C1 segment of cervical spinal cord (tissue), 14 donors: Measurements from ENCODE around the gene CTNNA3.
A peak's percentile ranks its signal among the peaks of the same experiment; 100 is the strongest.

Experiments used
- DNase-seq, 14 donors: peaks; one replicate each; lab custom pipeline; 2025; lab: John Stamatoyannopoulos, UW

Gene CTNNA3

DNA sequence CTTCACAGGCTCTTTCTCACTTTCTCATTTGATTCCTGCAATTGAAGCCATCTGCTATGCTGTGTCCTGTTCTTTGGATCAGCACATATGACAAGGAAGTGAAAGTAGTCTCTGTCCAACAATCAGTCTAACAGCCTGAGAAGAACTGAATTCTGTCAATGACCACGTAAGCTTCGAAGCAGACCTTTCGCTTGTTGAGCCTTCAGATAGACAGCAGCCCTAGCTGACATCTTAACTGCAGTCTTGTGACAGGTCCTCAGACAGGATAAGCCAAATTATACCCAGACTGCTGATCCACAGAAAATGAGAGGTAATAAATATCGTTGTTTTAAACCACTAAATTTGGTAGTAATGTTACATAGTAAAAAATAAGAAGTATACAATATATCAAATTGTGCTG is 1461.1 kb downstream of the CTNNA3 start:
- no peak for DNase-seq

DNA sequence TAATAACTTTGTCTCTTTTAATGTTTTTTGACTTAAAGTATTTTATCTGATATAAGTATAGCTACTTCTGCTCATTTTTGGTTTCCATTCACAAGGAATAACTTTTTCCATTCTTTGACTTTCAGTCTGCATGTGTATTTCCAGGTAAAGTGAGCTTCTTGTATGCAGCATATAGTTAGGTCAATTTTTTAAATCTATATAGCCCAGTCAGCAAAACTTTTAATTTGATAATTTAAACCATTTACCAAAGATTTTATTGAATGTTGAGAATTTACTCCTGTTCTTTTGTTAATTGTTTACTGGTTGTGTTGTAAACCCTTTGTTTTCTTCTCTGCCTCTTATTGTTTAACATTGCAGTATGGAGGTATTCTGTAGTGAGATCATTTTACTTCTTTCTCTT is 1467.1 kb downstream of the CTNNA3 start:
- DNase-seq: no peak

DNA sequence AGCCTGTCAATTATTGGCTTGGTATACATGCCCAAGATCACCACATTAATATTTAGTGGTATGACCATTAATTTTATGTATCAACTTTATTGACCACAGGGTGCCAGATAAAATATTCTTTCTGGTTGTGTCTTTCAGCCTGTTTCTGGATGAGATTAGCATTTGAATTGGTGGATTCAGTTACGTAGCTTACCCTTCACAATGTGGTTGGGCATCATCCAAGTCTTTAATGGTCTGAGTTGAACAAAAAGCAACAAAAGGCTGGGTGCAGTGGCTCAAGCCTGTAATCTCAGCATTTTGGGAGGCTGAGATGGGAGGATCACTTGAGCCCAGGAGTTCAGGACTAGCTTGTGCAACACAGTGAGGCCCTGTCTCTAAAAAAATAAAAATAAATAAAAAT is 1472.3 kb downstream of the CTNNA3 start:
- no peak for DNase-seq

DNA sequence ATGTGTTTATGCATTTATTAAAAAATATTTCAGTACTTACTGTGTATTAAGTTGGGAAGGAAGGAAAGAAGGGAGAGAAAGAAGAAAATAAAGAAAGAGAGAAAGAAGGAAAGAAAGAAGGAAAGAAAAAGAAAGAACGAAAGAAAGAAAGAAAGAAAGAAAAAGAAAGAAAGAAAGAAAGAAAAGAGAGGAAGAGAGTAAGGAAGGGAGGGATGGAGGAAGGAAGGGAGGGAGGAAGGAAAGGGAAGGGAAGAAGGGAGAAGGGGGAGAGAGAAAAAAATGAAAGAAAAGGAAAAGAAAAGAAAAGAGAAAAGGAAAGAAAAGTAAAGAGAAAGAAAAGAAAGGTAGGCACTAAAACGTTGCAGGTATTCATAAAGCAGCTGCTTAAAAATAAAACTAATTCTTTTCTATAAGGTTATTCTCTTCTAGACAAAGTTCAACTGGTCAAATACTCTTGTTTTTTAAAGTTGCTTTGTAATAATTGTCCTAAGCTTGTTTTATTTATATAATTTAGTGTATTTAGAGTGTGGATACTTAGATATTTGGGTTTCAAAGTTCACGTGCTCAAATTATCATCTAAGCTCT is 1473.4 kb downstream of the CTNNA3 start:
- DNase-seq: no peak

DNA sequence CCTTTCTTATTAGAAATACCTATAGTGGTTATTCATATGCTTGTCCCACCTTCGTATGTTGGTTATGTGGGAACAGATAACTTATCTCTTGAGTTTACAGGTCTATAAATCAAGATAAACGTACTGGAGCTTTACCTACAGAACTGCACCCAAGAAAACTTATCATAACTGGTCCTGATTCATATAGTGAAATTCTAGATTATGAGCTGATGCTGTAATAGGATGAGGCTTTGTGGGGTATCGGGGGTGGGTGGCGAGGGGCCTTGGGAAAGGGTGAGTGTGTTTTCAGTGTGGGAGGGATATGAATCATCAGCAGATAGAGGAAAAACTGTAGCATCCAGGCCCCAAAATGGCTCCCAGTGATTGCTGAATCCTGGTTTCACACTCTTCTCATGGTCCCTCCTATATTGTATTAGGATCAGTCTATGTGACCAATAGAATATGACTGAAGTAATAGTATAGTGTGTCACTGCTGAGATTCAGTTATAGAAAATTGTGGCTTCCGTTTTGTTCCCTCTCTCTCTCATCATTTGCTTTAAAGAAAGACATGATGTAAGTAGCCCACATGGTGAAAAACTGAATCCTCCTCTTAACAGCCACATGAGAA is 1476.9 kb downstream of the CTNNA3 start:
- DNase-seq: no peak

DNA sequence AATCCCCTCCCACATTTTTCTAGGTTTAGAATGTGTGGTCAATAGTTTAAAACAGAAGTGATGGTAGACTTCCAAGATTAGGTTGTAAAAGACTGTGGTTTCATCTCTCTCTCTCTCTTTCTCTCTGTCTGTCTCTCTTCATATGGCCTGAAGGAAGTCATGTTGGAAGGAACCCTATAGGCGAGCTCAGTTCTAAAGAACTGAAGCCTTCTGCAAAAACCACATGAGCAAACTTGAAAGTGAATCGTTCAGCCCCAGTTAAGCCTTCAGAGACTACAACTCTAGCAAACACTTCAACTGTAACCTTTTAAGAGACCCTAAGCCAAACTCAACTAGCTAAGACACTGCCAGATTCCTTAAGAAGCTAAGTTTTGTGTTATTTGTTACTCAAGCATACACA is 1477.7 kb downstream of the CTNNA3 start:
- no peak for DNase-seq

DNA sequence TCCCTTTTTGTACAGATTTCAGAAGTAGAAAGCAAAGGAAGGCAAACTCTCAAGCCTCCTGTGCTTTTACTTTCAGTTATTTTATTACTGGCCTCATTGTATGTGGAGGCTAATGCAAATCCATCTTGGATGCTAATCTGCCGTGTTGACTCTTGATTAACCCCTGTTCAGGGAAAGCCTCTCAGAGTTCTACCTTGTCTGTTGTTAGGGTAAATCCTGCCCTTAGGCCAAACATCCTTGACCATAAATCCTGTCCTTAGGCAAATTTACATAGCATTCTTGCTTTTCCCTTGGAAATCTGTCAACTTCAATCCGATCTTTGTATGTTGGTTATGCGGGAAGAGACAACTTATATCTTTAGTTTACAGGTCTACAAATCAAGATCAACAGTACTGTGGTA is 1480.1 kb downstream of the CTNNA3 start:
- no peak for DNase-seq

DNA sequence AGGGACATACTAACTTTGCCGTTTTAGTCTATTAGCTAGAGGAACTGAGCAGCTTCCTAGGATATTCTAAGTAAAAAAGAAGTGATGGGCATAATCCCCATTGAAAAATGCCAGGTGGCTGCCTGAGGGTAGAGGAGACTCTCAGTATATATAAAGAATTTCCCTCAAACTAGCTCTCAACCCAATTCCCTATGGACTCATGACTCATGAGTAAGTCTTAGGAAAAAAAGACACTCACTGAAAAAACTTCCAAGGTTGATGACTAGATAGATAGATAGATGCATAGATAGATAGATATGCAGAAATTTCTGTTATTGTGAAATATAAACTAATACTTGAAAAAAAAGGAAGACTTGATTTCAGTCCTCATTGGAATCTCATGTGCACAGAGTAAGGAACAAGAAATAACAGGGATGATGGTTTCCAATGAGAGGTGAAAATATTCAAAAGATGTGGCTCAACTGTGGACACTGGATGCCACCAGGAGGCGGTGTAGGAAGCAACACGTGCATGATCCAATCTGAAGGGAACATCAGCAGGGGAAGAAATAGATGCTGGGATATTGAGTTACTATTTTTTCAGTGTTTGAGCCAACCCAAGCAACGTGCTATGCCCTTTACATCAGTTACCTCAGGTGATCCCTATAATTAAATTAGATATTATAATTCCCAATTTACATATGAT is 1481.1 kb downstream of the CTNNA3 start:
- no peak for DNase-seq

DNA sequence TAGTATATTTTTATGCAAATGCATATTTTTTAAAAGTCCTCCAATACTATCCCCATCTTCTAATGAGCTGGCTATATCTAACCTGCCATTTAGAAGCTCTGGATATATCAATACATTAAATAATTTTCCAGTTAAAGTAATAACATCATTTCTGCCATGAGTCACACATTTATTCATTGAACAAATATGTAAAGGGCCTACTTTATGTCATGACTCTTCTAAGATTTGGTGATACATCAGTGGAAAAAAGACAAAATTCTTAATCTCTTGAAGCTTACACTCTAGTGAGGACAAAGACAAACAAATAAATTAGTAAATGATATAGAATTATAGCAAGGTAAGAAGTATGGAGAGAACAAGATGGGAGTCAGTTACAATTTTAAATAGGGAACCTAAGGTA is 1487.0 kb downstream of the CTNNA3 start:
- no peak for DNase-seq

DNA sequence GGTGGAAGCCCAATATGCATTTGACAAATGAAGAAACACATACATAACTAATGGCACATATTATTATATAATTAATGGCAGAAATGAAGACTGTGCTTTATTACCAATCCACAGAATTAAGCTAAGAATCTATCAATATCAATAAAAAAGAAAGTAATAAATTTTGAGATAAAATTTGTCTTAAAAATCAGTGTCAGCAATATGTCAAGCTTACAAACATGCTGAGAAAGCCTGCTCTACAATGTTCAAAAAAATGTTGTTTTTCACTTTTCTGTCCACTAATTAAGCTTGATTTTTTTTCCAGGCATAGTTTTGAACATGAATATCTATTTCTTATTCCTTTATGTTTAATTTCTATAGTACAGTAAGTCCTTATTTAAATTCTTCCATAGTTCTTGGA is 1491.2 kb downstream of the CTNNA3 start:
- DNase-seq: no peak

DNA sequence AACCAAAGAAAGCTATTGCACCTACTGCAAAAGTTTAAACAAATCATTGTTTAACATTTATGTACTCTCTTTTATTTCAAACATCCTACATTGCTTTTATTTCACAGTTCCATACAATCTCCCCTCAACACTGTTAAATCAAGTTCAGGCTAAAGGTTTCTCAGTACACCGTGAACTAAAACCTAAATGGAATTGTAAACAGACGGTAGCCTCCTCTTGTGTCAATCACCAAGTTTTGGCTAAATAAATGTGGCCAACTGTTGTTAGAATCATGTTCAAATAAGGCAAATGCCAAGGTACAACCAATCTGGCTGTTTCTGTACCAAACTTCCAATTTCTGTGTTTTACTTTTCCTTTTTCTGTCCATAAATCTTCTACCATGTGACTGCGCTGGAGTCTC is 1493.9 kb downstream of the CTNNA3 start:
- DNase-seq: no peak

DNA sequence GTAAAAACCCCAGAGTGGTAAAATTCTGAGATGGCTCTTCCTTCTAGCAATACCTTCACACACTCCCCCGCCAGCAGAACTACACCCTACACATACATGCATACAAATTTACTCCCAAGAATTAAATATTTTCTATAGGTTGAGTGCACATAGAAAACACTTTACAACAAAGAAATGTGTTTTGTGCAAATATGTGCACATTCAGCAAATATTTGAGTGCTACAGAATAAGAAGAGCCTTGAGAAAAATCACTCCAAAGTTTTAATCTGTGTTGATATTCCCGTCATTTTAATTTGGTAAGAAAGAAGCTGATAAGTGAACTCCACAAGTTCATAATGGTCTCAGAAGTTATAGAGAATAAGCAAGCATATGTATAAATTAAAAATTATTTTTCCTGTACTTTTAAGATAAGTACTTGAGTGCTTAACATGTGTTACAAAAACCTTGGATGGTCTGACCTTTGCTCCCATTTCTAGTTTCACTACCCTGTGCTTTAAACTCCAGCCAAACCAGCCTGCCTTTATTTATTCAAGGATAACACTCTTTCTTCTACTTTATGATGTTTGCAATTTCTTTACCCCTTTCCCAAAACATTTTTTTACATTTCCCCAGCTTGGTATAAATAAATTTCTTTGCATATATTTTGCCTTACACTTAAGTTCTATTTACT is 1503.7 kb downstream of the CTNNA3 start:
- no peak for DNase-seq

DNA sequence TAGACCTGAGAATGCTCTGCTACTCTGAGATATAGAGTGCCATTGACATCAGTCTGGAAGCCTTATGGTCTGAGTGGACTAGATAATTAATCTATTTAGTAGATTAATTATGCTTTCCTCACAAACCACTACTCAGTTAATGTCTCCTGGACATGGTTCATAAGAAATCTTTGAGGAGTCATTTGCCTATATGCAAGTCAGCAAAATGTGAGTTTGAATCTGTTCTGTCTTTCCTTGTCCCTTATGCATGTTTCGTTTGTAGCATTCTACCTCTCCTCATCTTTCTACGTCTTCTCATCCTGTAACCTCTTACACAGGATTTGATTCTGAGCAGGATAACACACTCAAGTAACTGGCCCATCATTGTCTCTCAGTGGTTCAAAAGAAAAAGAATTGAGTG is 1505.6 kb downstream of the CTNNA3 start:
- no peak for DNase-seq

DNA sequence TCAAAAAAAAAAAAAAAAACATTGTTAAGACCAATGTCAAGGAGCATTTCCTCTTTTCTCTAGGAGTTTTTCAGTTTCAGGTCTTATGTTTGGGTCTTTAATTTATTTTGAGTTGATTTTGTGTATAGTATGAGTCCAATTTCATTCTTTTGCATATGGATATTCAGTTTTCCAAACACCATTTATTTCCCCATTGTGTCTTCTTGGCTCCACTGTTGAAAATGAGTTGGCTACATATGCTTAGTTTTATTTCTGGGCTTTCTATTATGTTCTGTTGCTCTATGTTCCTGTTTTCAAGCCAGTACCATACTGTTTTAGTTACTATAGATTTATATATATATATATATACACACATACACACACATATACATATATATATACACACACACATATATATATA is 1506.7 kb downstream of the CTNNA3 start:
- no peak for DNase-seq

DNA sequence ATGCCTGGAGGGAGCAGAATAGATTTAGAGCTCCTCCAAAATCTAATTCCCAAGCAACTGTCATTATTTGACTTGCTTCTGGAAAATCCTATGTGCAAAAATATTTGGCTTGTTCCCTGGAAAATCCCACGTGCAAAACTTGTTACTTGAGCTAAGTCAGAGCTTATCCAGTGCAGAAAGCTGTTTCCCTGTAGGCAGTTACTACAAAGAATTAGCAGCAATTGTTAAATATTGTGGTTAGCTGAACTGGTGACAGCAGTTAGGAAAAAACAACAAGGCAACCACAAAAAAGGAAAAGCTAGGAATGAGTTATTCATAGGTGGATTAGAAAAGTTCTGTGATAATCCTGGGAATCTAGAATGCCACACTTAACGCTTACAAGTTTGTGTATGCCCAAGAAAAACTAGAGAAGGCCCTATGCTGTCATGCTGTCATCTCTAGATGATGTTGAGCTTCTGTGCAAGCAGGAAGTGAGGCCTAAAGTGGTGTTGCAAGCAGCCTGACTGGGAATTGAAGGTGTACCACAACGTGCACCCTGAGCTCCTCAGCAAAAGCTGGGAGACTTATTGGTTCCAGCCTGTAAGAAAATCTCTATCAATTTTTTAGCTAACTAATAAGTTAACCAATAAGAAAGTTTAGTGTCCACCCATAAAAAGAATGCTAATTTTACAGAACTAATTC is 1508.8 kb downstream of the CTNNA3 start:
- peak in 1 of 14 donors; percentile 32 for DNase-seq

DNA sequence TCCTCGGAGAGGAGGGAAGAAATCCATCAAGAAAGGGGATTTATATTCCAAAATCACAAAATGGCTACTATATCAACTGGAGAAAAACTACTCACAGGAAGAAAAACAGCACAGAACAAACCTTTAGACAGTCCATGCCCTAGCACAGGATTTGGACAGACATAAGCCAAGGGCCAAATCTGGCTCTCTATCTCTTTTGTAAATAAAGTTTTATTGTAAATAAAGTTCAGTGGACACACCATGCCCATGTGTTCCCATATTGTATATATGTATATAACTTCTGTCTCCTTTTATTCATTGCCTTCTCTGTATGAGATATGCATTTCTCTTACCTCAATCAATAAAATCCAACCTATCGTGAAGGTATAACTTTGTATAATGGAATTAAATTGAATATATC is 1513.0 kb downstream of the CTNNA3 start:
- no peak for DNase-seq

DNA sequence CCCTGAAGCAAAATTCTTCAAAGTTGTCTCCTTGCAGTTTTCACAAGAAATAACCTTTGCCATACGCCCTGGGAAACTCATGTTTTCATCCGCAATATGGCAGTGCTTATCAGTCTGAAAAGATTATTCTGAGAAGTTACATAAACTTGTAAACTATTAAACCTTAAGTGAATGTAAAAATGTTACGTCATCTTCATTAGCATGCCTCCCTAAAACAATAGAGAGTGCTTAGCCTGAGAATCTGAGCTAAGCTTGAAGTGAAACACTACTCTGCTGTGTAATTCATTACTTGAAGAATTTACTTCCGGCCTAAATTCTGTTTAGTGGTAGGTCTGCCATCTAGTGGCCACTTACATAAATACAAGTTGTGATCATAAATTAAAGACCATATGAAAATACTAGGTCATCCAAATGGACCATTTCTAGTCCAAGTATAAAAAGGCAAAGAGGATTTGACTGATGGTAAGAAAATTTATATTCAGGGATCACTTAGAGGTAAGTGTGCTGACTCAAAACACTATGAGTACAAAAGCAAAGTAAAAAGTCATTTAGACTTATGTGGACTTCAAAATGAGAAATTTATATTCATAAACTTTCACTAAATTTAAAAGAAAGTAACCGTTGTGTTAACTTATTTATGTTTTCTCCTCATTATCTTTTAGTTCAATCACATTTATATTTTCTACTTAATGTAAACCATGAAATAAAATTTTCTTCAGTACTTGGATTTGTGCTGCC is 1515.2 kb downstream of the CTNNA3 start:
- peak in 2 of 14 donors; percentile 11 for DNase-seq

DNA sequence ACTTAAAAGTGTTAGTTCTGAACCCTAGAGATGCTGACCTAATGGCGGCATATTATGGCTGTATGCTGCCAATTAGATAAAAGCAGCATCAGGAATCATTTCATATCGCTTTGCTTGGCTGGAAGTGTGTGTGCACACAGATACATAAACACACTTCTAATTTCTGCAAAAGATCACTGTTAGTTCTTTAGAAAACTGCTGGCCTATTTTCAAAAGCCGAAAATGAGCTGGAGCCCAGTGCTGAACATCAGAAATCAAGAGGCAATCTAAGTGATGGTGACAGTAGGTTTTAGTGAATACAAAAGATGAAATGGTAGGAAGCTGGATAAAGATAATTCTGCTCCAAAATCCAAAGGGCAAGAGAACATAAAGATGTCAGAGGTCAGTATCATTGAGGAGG is 1516.0 kb downstream of the CTNNA3 start:
- DNase-seq: no peak

DNA sequence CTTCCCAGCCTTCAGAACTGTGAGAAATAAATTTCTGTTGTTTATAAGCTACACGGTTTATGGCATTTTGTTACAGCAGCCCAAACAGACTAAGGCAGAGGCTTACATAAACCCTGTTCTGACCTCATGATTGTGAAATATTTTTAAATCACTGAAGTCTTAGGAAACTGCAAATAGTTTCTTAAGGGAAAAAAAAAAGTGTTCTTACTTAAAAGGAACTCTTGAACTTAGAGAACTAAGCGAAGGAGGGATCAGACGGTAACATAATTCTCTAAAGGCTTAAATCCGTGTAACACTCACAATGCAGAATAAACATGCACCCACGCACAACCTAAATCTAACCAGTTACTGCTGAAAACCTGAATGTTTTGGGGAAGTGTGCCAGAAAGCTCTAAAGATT is 1519.2 kb downstream of the CTNNA3 start:
- no peak for DNase-seq

DNA sequence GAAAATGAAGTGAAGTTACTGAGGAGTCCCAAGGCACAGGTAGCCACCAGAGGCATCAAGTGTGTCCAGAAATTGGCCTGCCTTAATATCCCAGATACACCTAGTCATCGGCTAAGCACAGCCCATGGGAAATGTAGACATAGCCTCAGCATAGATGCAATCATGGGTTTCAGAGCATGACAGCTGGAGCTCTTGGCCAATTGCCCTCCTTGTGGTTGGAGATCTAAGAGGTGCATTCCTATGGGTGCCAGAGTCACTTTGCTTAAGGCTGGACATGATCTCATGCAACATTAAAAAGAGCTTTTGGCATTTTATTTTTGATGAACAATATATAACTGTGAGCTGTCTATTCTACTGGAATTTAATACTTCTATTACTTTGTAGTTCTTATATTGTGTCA is 1528.2 kb downstream of the CTNNA3 start:
- DNase-seq: no peak

DNA sequence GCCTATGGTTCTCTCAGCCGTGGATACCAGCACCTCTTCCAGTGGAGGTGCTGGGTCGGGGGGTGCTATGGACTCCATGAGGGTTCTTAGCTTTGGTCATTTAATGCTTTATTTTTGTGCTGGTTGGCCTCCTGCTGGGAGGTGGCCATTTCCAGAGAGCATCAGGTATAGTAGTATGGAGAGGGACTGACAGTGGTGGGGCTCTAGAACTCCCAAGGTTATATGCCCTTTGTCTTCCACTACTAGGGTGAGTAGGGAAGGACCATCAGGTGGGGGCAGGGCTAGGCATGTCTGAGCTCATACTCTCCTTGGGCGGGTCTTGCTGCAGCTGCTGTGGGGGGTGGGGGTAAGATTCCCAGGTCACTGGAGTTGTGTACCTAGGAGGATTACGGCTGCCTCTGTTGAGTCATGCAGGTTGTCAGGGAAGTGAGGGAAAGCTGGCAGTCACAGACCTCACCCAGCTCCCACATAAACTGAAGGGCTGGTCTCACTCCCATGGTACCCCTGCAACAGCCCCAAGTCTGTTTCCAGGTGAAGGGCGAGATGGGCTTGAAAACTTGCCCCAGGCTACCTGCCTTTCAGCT is 1533.3 kb downstream of the CTNNA3 start:
- DNase-seq: no peak
